Measurements from ENCODE around the gene USF1.
"Not testable (repeated sequence)": the region's sequence is repeated elsewhere in the genome, so short reads cannot be mapped to it uniquely, and the experiment has no call there.

DNA sequence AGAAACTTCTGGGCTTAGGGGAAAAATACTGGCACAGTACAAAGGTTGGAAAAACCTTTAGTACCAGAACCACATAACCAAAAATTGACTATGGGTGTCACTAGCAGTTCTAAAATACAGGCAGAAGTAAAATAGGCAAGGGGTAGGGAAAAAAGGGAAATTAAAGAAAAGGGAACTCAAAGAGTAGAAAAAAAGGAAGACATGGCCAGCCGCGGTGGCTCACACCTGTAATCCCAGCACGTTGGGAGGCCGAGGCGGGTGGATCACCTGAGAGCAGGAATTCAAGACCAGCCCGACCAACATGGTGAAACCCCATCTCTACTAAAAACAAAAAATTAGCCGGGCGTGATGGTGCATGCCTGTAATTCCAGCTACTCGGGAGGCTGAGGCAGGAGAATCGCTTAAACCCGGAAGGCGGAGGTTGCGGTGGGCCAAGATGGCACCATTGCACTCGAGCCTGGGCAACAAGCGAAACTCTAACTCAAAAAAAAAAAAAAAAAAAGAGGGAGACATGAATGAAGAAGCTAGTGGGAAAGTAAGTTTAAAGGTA is 26.6 kb downstream of the USF1 start:
- TF ChIP-seq EZH2phosphoT487 (IDR thresholded peaks at IDR 0.05; ENCODE audit: low read depth, severe bottlenecking, unreplicated experiment); EZH2 (IDR thresholded peaks at IDR 0.05; ENCODE audit: borderline replicate concordance): not testable (repeated sequence)

Data from hepatocyte (in vitro differentiated cells).